Cerebellar cortex (tissue), 1 donor: Measurements from ENCODE around the gene KIAA1755.

Source experiments
- DNase-seq: peaks from one replicate; pipeline ENCODE4 v3.0.0-alpha.2; 2015; ENCODE audit warnings: low spot score

Gene KIAA1755

DNA sequence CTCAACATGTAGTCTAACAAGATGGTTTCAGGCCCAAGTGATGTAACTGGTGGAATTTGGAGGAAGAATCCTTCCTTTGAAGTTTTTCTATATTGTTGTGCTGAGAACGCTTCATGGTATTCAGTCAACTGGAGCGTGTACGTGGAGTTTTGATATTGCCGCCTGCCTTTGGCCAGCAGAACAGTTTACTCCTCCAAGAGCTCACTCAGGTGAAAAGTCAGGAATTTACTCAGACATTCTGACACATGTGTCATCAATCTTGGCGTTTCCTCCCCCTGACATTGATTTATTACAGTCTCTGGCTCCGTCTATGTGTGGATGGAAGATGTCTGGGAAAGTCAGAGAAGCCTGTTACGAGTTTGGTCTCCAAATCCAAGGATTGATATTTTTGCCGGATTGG is 76.4 kb downstream of the KIAA1755 start:
- no peak for DNase-seq

DNA sequence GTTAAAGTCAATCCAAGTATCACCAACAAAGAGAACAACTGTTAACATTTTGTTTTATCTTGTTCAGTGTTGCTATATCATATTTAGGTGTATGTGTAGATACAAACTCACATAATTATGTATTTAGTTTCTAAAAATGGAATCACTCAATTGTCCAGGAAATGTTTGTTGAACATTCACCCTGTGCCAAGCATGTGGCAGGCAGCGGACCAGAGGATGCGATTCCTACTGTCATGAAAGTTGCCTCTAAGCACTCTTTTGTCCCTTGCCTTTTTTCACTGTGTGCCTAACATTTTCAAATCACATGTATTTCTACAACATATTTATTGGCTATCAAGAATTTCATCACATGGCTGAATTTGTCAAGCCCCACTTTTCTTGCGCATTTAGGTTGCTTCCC is 78.6 kb downstream of the KIAA1755 start:
- DNase-seq = no peak

DNA sequence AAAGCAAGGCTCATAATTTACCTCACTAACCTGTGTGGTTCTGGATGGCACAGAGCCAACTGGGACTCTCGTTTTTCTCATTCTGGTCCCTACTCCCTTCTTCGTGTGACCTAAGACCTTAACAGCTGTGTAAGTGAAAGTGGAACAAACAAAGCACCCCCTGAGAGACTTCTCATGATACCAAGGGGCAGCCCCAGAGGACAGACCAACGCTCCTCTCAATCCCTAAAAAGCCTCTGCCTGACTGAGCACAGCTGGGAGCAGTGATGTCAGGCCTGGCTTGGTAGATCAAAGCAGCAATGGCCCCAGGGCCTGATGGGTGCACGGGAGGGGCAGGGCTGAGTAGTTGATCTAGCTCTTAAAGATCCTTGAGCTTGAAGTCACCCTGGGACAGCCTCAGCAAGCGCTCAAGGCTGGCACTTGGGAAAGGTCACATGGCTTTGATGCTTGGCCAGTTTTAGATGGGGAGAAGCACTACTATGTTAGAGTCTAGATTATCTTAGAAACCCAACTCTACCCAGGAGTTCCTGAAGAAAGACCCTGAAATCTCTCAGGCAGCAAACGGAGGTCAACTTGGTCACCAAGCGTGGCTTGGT is 79.2 kb downstream of the KIAA1755 start:
- no peak for DNase-seq

DNA sequence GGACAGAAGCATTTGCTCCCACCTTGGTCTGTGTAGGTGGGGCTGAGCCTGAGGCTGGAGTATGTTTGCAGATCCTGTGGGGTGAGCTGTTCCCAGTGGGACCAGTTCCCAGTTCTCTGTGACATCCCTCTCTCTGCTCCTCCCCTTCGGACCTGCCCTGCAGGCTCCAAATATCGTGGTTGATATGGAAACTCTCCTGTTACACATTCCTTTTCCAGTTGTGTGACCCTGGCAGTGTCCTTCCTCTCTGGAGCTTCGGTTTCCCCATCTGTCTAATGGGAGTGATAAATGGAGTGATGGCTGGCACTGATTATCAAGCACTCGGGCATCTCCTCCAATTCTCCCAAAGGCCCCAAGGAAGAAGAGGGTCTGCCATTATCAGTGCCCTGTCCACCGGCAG is 79.8 kb downstream of the KIAA1755 start:
- no peak for DNase-seq

DNA sequence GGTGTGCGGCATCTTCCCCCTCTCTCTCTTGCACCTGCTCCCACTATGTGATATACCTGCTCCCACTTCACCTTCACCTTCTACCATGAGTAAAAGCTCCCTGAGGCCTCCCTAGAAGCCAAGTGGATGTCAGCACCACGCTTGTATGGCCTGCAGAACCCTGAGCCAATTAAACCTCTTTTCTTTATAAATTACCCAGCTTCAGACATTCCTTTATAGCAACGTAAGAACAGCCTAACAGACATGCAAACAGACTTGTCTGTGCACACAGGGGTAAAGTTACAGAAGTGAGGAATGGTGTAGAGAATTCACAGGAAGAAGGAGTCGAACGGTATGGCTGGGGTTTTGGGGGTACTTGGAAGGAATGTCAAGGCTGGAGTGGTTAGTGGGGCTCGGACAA is 80.7 kb downstream of the KIAA1755 start:
- DNase-seq = no peak

DNA sequence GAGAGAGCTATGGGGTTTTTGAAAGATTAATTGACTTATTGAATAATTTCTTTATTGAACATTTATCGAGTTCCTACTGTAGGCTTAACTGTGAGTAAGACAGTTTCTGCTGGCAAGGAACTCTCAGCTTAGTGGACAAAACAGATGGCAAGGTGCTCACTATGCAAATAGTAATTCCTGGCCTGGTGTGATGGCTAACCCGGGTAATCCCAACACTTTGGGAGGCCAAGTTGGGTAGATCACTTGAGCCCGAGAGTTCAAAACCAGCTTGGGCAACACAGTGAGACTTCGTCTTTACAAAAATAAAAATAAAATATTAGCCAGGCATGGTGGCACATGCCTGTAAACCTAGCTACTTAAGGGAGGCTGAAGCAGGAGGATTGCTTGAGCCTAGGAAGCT is 82.0 kb downstream of the KIAA1755 start:
- no peak for DNase-seq

DNA sequence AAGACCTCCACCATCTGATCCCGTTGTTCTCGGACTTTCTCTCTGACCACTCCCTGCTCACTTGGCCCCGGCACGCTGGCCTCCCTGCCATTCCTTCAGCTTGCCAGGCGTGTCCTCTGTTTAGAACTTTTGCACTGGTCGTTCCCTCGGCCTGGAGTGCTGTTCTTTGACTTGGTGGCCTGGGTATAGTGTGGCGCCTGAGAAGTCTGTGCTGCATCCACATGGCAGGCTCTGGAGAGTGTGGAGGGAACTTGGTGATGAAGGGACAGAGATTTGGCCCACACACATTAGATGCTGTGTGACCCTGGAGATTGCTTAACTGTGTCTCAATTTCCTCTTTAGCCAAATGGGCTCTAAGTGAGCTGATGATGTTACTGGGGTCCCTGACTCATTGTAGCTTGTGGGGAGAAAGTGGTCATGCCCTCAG is 82.5 kb downstream of the KIAA1755 start:
- DNase-seq = no peak

DNA sequence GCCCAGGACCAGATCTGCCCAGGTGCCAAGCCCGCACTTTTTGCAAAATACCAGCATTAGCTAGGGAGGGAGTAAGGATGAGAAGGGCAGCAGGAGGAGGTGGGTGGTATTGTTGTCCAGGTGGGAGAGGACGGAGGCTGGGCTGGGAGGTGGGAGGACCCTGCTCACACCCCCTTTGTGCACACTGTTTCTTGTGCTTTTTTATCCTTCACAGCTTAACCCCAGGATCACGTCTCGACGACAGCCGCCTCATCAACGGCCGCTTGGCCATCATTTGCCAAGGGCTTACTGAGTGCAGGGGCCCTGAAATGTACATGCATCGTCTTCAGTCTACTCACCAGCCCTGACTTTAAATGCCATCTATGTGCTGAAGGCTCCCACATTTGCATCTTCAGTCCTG is 83.3 kb downstream of the KIAA1755 start:
- DNase-seq = no peak

DNA sequence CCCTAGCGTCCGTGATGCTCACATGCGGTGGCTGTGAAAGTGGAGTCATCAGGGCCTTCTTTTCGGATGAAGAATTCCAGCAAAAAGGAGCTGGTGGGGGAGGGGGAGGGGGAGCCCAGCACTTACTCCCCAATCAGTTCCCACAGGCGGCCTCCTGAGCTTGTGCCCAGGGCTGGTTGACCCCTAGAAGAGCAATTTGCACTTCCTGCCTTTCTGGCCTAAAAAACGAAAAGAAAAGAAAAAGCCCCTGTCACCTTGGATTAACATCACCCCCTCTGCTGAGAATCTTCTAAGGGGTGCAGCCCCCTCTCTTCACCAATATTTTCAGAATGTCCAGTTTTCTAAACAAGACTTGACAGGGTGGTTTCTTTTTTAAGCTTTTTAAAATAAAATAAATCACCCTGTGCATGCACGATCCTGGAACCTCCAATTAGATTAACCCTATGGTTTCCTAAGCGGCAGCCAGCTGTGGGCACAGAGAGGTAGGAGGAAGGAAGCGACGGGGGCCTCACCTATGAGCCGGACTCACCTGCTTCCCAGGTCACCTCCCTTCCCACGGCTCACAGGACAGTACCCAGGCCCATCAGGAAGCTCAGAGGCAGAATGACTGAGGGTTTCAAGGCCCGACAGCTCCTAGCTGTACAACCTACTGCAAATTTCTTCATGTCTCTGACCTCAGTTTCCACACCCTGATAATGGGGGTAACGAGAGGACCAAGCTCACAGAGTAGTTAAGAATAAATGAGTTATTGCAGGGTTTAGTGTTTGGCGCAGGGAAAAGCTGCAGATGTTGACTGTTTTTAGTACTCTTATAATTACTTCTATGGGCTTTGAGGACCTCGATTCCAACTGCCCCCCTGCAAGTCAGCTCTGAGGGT is 85.0 kb downstream of the KIAA1755 start:
- no peak for DNase-seq

DNA sequence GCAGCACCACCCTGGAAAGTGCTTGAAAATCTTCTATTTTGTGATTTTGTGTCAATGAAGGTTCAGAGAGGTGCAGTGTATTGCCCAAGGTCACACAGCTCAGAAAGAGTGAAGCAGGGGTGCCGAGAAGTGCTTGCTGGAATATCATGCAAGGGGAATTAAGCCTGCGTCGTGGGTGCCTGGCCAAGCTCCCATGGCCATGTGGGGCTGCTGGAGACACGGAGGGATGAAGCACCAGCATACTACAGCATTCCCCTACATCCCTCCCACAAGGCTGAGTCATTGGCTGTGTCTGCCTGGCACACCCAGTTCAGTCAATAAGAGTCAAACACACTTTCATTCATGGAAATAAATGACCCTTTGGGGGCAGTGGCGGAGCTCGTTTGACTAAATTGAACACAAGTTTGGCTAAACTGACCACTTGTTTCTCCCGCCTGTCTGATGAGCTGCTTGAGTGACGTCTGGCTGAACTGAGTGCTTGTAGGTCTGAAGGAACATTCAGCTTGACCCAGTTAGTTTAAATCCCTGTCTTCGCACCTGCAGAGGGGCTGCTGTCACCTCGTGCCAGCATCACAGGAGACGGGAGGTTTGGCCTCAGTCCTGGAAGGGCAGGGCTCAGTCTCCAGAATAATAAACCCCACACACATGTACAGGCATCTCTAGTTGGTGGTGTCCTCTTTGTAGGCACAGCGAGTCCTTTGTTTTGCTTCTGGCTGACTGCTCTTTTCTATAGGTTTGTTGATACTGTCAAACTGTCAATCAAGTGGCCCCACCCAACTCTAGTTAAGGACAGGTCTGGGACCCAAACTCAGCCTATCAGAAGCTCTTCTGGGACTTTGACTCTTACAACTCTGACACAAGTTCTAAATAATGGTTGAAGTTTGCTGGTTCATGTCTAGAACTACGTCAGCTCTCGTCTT is 87.0 kb downstream of the KIAA1755 start:
- no peak for DNase-seq

DNA sequence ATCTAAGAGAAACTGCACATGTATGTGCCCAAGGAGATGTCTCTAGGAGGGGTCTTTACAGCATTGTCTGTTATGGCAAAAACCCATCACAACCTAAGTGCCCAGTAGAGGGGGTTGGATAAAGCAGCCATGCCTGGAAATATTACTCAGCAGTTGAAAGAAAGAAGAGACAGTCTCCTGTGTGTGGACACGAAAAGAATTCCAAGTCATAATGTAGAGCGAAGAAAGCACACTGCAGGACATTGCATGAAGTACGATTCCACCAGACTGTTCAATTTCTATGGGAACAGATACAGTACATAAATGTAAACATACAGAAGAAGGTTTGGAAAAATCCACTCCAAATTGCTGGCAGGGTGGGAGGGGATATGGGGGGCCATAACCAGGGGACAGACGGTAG is 88.1 kb downstream of the KIAA1755 start:
- DNase-seq = no peak

DNA sequence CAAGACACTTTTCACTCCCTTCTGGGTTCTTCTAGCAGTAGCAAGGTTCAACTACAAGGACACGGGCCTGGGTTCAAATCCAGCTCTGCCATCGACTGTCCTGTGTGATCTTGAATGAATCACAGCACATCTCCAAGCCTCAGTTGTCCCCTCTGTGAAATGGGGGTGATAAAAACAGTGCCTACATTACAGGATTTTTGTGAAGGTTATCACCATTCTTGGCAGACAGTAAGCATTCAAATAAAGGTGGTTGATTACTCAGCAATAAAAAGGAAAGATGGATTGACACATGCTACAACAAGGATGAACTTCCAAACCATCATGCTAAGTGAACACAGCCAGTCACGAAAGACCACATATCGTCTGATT is 88.9 kb downstream of the KIAA1755 start:
- DNase-seq = no peak

DNA sequence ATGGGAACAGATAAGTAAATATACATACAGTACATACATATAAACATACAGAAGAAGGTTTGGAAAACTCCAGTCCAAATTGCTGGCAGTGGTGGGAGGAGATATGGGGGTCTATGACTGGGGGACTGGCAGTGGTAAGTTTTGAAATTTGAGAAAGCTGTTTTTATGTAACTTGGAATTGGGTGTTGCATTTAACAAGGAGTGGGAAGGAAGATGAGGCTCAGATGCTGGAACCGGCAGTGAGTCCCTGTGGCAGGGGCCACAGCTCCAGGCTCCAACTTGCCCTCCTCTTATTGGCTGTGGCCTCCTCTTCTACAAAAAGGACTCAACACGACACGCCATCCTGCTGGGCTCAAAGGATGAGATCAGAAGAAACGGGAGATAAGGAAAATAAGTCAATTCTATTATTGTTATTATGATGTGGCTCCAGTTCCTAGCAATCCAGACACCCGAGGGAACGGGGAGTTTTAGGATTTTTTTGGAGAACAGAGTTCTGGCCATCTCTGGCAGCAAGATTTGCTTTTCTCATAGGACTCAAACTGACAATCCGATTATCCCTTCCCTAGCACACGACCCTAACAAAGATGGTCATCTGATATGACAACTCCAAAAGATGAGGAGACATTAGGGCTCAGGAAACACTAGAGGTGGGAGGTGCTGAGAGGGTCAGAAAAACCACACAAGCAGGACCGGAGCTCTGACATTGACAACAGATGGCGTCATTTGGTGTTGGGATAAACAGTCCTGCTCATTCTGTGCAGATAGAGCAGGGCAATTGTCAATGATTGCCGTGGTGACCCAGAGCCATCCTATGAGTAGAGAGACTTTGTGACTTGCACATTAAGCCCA is 89.5 kb downstream of the KIAA1755 start:
- no peak for DNase-seq

DNA sequence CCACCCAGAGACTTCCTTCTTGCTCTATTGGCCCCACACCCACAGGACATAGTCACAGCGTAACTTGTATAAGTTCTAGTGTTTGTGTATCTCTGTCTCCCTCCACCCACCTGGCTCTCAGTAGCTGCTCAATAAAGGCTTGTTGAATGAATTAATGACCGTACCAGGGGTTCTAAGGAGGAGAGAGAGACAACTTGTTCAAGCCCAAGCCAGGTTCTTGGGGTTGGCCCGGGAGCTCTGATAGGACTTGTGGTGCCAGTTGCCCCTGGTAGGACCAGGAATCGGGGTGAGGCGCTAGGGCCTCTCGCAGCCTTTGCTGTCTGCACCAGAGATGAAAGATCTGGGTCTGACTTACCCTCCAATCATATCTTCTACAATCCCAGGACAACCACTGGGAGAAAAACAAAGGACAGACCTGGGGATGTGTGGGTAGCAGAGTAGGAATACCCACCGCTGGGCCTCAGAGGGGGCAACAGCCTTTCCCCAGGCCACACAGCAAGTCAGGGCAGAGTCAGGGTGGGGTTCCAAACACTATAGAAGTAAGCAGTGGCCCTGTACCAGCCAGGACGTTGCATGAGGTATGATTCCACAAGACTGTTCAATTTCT is 90.2 kb downstream of the KIAA1755 start:
- no peak for DNase-seq

DNA sequence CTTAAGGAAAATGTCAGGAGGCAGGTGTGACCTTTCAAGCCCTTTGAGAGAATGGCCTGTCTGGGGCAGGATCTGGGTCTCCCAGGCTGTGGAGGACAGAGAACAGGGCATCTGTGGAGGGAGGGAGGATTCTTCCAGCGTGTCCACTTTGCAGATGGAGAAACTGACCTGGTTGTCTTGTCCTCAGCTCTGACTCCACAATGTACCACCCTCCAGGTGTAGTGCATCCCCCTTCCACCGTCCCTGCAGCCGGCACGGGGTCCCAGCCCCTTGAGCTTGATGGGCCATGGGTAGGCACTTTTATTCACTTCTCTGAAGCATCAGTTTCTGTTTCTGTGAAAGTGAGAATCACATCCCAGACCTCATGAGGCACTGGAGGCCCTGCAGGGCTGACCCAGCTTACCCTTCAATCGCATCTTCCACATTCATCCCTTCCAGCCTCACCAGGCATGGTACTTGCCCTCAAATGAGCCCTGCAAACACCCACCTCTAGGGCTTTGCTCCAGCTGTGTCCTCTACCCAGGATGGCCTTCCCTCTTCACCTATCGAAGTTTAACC is 90.8 kb downstream of the KIAA1755 start:
- no peak for DNase-seq

DNA sequence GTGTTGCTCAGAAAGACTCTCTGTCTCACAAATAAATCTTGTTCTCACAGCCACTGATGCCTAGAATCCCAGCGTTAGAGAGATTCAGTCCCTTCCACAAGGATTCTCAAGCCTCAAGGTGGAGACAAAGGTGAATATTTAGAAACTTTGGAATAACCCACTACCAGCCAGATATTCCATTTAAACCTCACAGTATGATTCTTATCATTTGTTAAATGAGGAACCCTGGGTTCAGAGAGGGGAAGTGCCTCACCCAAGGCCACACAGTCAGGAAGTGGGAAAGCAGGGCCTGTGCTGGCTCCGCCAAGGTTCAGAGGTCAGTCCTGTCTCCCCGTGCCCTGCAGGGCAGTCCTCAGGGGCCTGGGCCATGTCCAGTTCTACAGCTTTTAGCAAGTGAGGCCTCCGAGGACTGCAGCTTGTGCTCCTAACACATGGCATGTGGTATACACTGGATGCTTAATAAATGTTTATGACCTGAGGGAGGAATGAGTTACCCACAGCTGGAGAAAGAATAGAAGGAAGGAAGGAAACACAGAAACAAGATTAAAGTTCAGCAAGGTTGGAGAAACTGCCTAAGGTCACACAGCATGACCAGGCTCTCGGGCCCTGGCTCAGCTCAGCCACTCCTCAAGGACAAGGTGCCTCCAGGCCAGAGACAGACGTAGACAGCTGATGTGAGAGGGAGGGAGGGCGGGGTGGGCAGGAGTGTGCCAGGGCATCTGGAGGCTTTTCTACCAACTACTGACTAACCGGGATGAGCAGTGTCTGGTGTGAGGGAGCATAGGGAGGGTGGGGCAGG is 91.5 kb downstream of the KIAA1755 start:
- DNase-seq = no peak

DNA sequence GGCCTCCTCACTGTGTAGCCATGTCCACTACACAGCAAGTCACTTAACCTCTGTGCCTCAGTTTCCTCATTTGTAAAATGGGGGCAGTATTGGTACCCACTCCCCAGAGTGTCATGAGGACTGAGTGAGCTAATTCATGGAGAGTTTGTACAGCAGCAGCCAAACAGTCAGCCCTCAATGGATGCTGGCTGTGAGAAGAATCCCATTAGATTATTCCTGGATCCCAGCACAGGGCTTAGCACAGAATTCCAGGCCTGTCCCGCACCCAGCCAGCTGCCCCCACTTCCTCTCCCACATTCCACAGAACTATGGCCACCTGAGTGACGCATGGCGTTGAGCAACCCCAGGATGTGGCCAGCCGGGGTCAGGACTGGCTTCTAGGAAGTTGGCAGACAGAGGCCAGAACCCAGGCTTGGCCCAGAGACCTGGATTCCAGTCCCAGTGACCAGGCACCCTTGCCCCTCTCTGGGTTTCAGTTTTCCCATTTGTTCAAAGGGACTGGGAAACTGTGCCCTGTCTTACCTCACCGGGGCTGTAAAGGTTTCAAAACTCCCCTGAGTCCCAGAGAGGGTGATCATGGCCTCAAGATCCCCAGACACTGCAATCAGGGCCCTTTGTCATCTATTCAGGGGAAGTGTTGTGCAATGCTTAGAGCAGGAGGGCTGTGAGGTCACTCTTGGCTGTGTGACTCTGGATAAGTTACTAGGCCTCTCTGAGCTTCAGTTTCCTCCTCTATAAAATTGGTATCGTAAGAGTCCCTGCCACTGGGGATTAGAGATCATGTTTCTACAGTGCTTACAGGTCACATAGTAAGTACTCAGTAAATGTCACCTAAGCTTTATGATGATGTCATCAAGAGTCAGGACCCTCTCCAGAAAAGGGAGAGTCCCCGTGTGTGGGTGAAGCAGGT is 92.4 kb downstream of the KIAA1755 start:
- no peak for DNase-seq

DNA sequence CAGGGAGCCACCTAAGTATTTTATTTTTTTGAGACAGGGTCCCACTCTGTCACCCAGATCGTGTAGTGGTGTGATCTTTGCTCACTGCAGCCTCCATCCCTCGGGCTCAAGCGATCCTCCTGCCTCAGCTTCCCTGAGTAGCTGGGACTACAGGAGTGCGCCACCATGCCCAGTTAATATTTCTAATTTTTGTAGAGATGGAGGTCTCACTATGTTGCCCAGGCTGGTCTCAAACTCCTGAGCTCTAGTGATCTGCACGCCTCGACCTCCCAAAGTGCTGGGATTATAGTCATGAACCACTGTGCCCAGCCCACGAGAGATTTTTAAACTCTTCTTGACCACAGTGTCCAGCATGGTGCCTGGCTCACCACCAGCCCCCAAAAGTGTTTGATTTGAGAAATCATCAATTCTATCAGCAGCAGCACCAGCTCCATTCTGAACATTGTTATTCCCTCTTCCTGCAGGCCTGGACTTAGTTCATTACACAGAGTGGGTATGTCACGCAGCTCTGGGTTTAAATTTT is 93.1 kb downstream of the KIAA1755 start:
- no peak for DNase-seq

DNA sequence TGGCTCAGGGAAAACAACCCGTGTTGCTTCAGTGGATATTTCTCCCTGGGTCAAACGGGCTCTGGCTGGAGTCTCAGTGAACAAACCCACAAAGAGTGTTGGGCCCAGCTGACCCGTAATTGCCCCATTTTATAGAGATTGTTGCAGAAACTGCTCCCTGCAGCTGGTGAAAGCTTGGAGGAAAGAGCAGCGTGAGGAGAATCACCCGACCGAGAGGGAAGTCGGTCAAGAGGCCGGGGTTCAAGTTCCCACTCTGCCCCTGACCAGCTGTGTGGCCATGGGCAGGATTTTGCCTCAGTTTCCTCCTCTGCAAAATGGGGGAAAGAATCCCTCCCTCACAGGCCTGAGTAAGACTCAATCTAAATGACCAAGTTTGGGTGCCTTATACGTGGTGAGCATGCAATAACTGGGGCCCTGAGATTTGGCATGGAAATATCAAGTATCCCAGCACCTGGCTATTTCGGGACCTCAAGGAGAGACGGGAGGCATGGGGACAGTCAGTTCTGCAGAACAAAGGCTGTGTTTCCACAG is 93.8 kb downstream of the KIAA1755 start:
- no peak for DNase-seq
